ENCODE results near the gene ADGRG3. TPM values are rescaled to one million over a fixed set of nuclear protein-coding genes. Genes with fewer than 3 reads are reported as not detected.
"Not testable (repeated sequence)": the region's sequence is repeated elsewhere in the genome, so short reads cannot be mapped to it uniquely, and the experiment has no call there.

Gene ADGRG3
- total RNA-seq, 1 donor from 2014 or later = 0.87 TPM

GRCh38 chr16:57701759-57702371, 33.8 kb downstream of the ADGRG3 start:
- intact Hi-C loops (cut with DNase I) = no loop called here
- ATAC-seq (no peak), DNase-seq (ENCODE audit: missing footprints) (no peak)

GRCh38 chr16:57703416-57704010, 35.4 kb downstream of the ADGRG3 start:
- intact Hi-C loops (cut with DNase I) = no loop called here
- ATAC-seq (no peak), DNase-seq (ENCODE audit: missing footprints) (no peak)

- intact Hi-C loops (cut with DNase I) = no loop called here
- no peak for DNase-seq (ENCODE audit: missing footprints)
- ATAC-seq = no peak
Observed at GRCh38 chr16:57704011-57704904, 36.2 kb downstream of the ADGRG3 start.

GRCh38 chr16:57704905-57705852, 37.1 kb downstream of the ADGRG3 start:
- no peak for ATAC-seq
- DNase-seq (ENCODE audit: missing footprints) = no peak
- intact Hi-C loops (cut with DNase I) = no loop called here

- no peak for ATAC-seq
- no peak for DNase-seq (ENCODE audit: missing footprints)
- intact Hi-C loops (cut with DNase I) = no loop called here
Observed at GRCh38 chr16:57706717-57707116, 38.6 kb downstream of the ADGRG3 start.

GRCh38 chr16:57707331-57707730, 39.2 kb downstream of the ADGRG3 start:
- ATAC-seq = no peak
- DNase-seq (ENCODE audit: missing footprints) = no peak
- intact Hi-C loops (cut with DNase I) = no loop called here

GRCh38 chr16:57708168-57708567, 40.1 kb downstream of the ADGRG3 start:
- intact Hi-C loops (cut with DNase I) = no loop called here
- no peak for ATAC-seq

GRCh38 chr16:57709663-57710062, 41.6 kb downstream of the ADGRG3 start:
- DNase-seq (ENCODE audit: missing footprints) = no peak
- intact Hi-C loops (cut with DNase I) = no loop called here

More at GRCh38 chr16:57708168-57708567, 40.1 kb downstream of the ADGRG3 start:
- no peak for DNase-seq (ENCODE audit: missing footprints)

GRCh38 chr16:57711346-57711745, 43.2 kb downstream of the ADGRG3 start:
- DNase-seq (ENCODE audit: missing footprints) (no peak), ATAC-seq (no peak)
- intact Hi-C loops (cut with DNase I) = no loop called here

More at GRCh38 chr16:57709663-57710062, 41.6 kb downstream of the ADGRG3 start:
- no peak for ATAC-seq

- DNase-seq (ENCODE audit: missing footprints) = no peak
- intact Hi-C loops (cut with DNase I) = no loop called here
- no peak for ATAC-seq
Observed at GRCh38 chr16:57711993-57712392, 43.9 kb downstream of the ADGRG3 start.

GRCh38 chr16:57712569-57712968, 44.5 kb downstream of the ADGRG3 start:
- intact Hi-C loops (cut with DNase I); ATAC-seq; DNase-seq (ENCODE audit: missing footprints): not testable (repeated sequence)

- intact Hi-C loops (cut with DNase I) = no loop called here
Observed at GRCh38 chr16:57713596-57713995, 45.5 kb downstream of the ADGRG3 start.

GRCh38 chr16:57714047-57714446, 45.9 kb downstream of the ADGRG3 start:
- intact Hi-C loops (cut with DNase I) = no loop called here
- no peak for DNase-seq (ENCODE audit: missing footprints)
- ATAC-seq = no peak

More at GRCh38 chr16:57713596-57713995, 45.5 kb downstream of the ADGRG3 start:
- DNase-seq (ENCODE audit: missing footprints) (no peak), ATAC-seq (no peak)

- ATAC-seq (peak; percentile 46), DNase-seq (ENCODE audit: missing footprints) (no peak)
- intact Hi-C loops (cut with DNase I) = loop anchor here (2.0 to 5.0 kb wide), 2 partner anchors 129 to 143 kb away; no protein-coding TSS in a partner anchor
Observed at GRCh38 chr16:57720142-57720575, 52.1 kb downstream of the ADGRG3 start.

- DNase-seq (ENCODE audit: missing footprints) (no peak), ATAC-seq (no peak)
- intact Hi-C loops (cut with DNase I) = loop anchor here (2.0 to 5.0 kb wide), 2 partner anchors 131 to 144 kb away; no protein-coding TSS in a partner anchor
Observed at GRCh38 chr16:57721356-57722209, 53.5 kb downstream of the ADGRG3 start.

GRCh38 chr16:57722210-57722499, 54.0 kb downstream of the ADGRG3 start:
- no peak for ATAC-seq
- intact Hi-C loops (cut with DNase I) = loop anchor here (5.0 kb wide), 1 partner anchor 145 kb away; no protein-coding TSS in a partner anchor
- DNase-seq (ENCODE audit: missing footprints) = no peak

- no peak for ATAC-seq
- intact Hi-C loops (cut with DNase I) = loop anchor here (5.0 kb wide), 1 partner anchor 145 kb away; no protein-coding TSS in a partner anchor
Observed at GRCh38 chr16:57722651-57723050, 54.5 kb downstream of the ADGRG3 start.

More at GRCh38 chr16:57722651-57723050, 54.5 kb downstream of the ADGRG3 start:
- no peak for DNase-seq (ENCODE audit: missing footprints)

All from Right ventricle myocardium inferior (tissue), 1 donor.